ENCODE measurements around the gene SEMA3D. TPM values are rescaled to one million over a fixed set of nuclear protein-coding genes. Genes with fewer than 3 reads are reported as not detected.

SEMA3D gene
- total and polyA plus RNA-seq, 2 experiments from 2014 or later, result 1.5 to 7.2 TPM

- peaks cover 1% of the 10 kb centered on the region for H3K27me3 Mint-ChIP-seq (ENCODE audit: insufficient read depth, low read depth, poor library complexity)
Observed at GRCh38 chr7:85125651-85126131, 61.2 kb downstream of the SEMA3D start.

More at GRCh38 chr7:85125651-85126131, 61.2 kb downstream of the SEMA3D start:
- Mint-ChIP-seq H3K27ac (no peak overlapping the region), H3K4me1 (no peaks in the 10 kb centered on the region), H3K9me3 (no peaks in the 10 kb centered on the region), H3K36me3 (ENCODE audit: low read depth) (no peaks in the 10 kb centered on the region), H3K4me3 (no peak overlapping the region)
- Histone ChIP-seq H3K79me2 (replicated peaks; ENCODE audit: insufficient read depth) (no peaks in the 10 kb centered on the region), H3K27ac (ENCODE audit: low read depth) (no peak overlapping the region), H2AFZ (no peak overlapping the region), H3K9me2 (ENCODE audit: insufficient read depth) (no peaks in the 10 kb centered on the region), H3K36me3 (ENCODE audit: insufficient read depth) (no peaks in the 10 kb centered on the region), H3K4me2 (no peak overlapping the region), H3F3A (replicated peaks; ENCODE audit: low read depth) (no peaks in the 10 kb centered on the region), H3K27me3 (ENCODE audit: insufficient read depth) (no peaks in the 10 kb centered on the region), H3K4me1 (ENCODE audit: insufficient read depth) (no peaks in the 10 kb centered on the region), H3K4me3 (no peak overlapping the region), H4K20me1 (replicated peaks; ENCODE audit: insufficient read depth) (no peaks in the 10 kb centered on the region)
- no peak for DNase-seq (ENCODE audit: low spot score)
- no peak for ATAC-seq
- TF ChIP-seq CREB1 (CRISPR knock-in tag; IDR thresholded peaks at IDR 0.05; ENCODE audit: low read depth) (no peak), ZNF331 (CRISPR knock-in tag; IDR thresholded peaks at IDR 0.05; ENCODE audit: low read depth) (no peak), STAT1 (IDR thresholded peaks at IDR 0.05; ENCODE audit: unreplicated experiment) (no peak), JUNB (IDR thresholded peaks at IDR 0.05; ENCODE audit: unreplicated experiment) (no peak), POLR2AphosphoS5 (IDR thresholded peaks at IDR 0.05; ENCODE audit: low read depth) (no peak), ZNF462 (CRISPR knock-in tag; IDR thresholded peaks at IDR 0.05) (no peak), NANOG (IDR thresholded peaks at IDR 0.05; ENCODE audit: borderline replicate concordance) (no peak), EZH2phosphoT487 (IDR thresholded peaks at IDR 0.05; ENCODE audit: unreplicated experiment) (no peak), ZNF114 (CRISPR knock-in tag; IDR thresholded peaks at IDR 0.05) (no peak), EZH2 (IDR thresholded peaks at IDR 0.05; ENCODE audit: low read depth, unreplicated experiment) (no peak)
- TF ChIP-seq, protein P1, sequence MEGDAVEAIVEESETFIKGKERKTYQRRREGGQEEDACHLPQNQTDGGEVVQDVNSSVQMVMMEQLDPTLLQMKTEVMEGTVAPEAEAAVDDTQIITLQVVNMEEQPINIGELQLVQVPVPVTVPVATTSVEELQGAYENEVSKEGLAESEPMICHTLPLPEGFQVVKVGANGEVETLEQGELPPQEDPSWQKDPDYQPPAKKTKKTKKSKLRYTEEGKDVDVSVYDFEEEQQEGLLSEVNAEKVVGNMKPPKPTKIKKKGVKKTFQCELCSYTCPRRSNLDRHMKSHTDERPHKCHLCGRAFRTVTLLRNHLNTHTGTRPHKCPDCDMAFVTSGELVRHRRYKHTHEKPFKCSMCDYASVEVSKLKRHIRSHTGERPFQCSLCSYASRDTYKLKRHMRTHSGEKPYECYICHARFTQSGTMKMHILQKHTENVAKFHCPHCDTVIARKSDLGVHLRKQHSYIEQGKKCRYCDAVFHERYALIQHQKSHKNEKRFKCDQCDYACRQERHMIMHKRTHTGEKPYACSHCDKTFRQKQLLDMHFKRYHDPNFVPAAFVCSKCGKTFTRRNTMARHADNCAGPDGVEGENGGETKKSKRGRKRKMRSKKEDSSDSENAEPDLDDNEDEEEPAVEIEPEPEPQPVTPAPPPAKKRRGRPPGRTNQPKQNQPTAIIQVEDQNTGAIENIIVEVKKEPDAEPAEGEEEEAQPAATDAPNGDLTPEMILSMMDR (conservative IDR thresholded peaks at IDR 0.05; ENCODE audit: low read depth in 2 of 2), result no peak
- TF ChIP-seq, protein P2, sequence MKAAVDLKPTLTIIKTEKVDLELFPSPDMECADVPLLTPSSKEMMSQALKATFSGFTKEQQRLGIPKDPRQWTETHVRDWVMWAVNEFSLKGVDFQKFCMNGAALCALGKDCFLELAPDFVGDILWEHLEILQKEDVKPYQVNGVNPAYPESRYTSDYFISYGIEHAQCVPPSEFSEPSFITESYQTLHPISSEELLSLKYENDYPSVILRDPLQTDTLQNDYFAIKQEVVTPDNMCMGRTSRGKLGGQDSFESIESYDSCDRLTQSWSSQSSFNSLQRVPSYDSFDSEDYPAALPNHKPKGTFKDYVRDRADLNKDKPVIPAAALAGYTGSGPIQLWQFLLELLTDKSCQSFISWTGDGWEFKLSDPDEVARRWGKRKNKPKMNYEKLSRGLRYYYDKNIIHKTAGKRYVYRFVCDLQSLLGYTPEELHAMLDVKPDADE (IDR thresholded peaks at IDR 0.05), result no peak
- TF ChIP-seq, protein P3, sequence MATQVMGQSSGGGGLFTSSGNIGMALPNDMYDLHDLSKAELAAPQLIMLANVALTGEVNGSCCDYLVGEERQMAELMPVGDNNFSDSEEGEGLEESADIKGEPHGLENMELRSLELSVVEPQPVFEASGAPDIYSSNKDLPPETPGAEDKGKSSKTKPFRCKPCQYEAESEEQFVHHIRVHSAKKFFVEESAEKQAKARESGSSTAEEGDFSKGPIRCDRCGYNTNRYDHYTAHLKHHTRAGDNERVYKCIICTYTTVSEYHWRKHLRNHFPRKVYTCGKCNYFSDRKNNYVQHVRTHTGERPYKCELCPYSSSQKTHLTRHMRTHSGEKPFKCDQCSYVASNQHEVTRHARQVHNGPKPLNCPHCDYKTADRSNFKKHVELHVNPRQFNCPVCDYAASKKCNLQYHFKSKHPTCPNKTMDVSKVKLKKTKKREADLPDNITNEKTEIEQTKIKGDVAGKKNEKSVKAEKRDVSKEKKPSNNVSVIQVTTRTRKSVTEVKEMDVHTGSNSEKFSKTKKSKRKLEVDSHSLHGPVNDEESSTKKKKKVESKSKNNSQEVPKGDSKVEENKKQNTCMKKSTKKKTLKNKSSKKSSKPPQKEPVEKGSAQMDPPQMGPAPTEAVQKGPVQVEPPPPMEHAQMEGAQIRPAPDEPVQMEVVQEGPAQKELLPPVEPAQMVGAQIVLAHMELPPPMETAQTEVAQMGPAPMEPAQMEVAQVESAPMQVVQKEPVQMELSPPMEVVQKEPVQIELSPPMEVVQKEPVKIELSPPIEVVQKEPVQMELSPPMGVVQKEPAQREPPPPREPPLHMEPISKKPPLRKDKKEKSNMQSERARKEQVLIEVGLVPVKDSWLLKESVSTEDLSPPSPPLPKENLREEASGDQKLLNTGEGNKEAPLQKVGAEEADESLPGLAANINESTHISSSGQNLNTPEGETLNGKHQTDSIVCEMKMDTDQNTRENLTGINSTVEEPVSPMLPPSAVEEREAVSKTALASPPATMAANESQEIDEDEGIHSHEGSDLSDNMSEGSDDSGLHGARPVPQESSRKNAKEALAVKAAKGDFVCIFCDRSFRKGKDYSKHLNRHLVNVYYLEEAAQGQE (IDR thresholded peaks at IDR 0.05; ENCODE audit: unreplicated experiment), result no peak

Measured in GM23338 (cell line).